Measurements from ENCODE around the gene TMEM117. TPM values are rescaled to one million over a fixed set of nuclear protein-coding genes. Genes with fewer than 3 reads are reported as not detected.
"Not testable (repeated sequence)": the region's sequence is repeated elsewhere in the genome, so short reads cannot be mapped to it uniquely, and the experiment has no call there.

Gene TMEM117
- total RNA-seq, 1 experiment from 2014 or later = 2.3 TPM

GRCh38 chr12:44223736-44224135, 387.9 kb downstream of the TMEM117 start:
- DNase-seq (ENCODE audit: low read depth) = no peak

DNA sequence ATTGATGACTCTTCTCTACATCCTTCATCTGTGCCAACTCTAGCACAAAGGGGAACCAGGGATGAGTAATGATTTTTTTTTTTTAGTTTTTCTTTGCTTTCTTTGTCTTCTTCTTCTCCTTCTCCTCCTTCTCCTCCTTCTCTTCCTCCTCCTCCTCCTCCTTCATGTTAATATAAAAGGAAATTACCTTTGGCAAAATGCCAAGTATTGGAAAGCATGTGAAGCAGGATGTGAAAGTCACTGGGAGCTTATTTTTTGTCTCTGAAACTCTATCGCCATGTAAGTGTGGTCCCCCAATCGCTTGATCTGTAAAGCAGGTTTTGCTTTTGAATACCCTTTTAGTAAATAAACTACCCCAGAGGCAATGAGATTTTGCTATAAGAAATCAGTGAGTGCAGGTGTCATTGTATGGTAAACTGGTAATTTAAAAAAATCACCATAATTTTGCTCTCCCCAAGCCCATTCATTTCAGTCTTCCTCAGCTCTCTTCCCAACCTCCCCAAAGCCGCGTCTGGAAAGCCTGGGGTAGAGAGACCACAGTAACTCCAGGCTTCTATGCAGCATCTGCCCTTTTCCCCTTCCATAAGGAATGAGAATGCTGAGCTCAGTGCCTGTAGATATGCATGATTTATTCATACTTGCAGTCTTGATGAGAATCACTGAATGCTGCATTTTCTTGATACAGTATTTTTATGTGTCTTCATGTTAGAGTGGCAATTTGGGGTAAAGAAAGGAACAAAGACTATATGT, 388.7 kb downstream of the TMEM117 start:
- DNase-seq (ENCODE audit: low read depth) = no peak

GRCh38 chr12:44225149-44225510, 389.2 kb downstream of the TMEM117 start:
- no peak for DNase-seq (ENCODE audit: low read depth)

DNA sequence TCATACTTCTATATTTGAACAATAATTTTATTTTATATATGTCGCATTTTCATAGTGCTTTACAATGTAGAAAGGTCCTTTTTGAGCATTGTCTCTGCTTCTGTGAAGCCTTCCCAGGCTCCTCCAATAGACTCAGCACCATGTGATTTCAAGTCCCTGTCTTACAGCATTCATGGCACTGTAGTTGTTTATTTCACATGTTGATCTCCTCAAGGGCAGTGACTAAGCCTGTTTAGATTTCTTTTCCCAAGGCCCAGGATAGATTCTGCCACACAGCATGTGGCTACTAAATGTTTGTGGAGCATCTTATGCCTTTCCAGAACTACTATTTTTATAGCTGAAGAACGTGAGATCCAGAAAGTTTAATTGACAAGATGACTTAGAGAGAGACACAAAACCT, 391.7 kb downstream of the TMEM117 start:
- DNase-seq (ENCODE audit: low read depth) = no peak

- no peak for DNase-seq (ENCODE audit: low read depth)
These were observed 394.0 kb downstream of the TMEM117 start for GRCh38 chr12:44229846-44230245.

DNA sequence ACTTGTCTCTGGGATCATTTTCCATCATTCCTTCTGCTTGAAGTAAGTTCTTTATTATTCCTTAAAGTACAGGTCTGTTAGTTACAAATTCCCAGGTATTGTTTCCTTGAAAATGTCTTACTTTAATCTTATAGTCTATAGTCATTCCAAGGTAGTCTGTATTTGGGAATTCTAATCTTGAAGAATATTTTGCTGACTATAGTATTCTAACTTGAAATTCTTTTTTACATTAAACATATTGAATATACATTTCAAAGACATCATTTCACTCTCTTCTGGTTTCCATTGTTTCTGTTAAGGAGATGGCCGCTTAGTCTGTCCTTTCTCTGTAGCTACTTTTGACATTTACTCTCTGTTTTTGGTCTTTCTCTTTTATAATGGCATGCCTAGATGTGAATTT, 399.8 kb downstream of the TMEM117 start:
- DNase-seq (ENCODE audit: low read depth) = no peak

GRCh38 chr12:44240186-44240585, 404.3 kb downstream of the TMEM117 start:
- DNase-seq (ENCODE audit: low read depth) = no peak

GRCh38 chr12:44245932-44246331, 410.1 kb downstream of the TMEM117 start:
- DNase-seq (ENCODE audit: low read depth) = no peak

GRCh38 chr12:44246482-44247105, 410.7 kb downstream of the TMEM117 start:
- DNase-seq (ENCODE audit: low read depth) = no peak

- DNase-seq (ENCODE audit: low read depth) = no peak
These were observed 411.7 kb downstream of the TMEM117 start for GRCh38 chr12:44247588-44247987.

DNA sequence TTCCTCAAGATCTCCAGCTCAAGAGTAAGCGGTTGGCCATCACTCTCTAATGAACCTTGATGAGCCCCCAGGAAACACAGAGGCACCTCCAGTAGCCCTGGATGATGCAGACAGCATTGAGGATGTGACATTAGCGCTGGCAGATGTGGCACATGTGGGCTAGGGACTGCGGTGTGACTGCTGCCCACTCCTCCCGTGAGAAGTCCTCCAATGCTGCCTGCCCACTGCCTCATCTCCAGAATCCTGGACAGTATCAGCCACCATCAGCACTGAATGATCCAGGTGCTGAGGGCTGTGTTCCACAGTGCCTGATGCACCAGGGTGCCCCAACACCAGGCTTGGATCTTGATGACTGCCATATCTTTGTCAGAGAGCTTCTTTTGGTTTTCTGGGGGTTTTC, 412.6 kb downstream of the TMEM117 start:
- no peak for DNase-seq (ENCODE audit: low read depth)

- DNase-seq (ENCODE audit: low read depth) = not testable (repeated sequence)
These were observed 414.6 kb downstream of the TMEM117 start for GRCh38 chr12:44250440-44250839.

GRCh38 chr12:44253338-44253856, 417.5 kb downstream of the TMEM117 start:
- no peak for DNase-seq (ENCODE audit: low read depth)

DNA sequence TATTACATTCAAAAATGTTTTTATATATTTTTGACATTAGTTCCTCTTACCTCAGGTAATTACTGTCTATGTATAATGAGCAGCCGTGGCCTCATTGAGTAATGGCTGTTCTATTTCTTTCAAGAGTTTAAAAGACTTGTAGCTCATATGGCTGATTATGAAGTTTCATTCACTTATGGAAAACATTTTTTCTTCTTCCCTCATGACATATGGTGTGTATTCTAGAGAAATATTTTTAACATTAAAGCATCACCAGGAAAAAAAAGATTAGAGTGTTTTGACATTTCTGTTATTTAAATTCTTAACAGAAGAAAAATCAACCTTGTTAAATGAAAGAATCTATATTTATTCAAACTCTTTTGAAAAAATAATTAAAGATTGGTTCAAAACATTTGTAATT, 422.4 kb downstream of the TMEM117 start:
- DNase-seq (ENCODE audit: low read depth) = no peak

- no peak for DNase-seq (ENCODE audit: low read depth)
These were observed 424.0 kb downstream of the TMEM117 start for GRCh38 chr12:44259890-44260289.

DNA sequence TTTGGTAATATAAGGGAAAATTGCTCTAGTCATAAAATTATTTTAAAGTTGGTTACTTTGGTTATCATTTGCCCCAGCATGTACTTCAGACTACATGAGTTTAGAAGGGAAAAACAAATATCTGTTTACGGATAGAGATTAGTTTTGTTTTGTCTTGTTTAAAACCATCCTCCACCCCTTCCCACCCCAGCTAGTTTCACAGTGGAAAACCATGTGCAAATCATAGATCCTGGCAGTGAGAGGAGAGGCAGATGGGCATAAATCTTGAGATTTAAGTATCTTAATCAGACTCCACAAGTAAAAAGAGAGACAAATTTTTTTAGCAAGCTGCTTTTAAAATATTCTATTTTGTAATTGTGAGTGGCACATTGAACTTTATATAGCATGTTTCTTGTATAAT, 424.7 kb downstream of the TMEM117 start:
- no peak for DNase-seq (ENCODE audit: low read depth)

- DNase-seq (ENCODE audit: low read depth) = no peak
These were observed 449.6 kb downstream of the TMEM117 start for GRCh38 chr12:44285321-44285960.

- DNase-seq (ENCODE audit: low read depth) = peak; percentile 11
These were observed 450.5 kb downstream of the TMEM117 start for GRCh38 chr12:44286336-44286735.

DNA sequence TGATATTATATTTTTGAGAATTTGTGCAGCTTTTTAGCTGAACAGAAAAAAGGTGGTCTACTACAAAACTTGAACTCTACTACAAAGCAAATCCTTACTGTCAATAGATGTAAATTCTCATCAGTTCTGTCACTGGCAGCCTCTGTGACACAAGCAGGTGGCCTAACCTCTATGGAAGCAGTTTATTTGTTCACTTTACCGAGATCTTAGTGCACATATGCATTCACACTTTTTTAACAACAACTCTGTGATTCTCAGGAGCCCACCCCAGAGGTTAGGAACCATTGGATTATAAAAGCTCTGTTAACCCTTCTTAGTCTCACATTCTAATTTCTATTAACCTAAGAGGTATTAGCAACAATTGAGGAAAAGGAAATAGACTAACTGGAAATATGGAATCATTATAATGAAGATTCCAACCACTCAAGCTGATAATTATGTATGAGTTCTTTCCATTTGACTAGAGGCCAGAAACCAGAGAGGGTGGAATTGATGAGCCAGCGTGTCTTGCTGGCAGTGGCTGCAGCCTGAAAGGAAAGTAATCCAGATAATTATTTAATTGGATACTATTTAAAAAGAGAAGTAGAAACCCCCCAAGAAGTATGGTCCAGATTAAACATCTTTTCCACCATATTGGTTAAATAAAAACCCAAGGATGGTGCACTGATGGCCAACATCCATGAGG, 451.1 kb downstream of the TMEM117 start:
- DNase-seq (ENCODE audit: low read depth) = no peak

DNA sequence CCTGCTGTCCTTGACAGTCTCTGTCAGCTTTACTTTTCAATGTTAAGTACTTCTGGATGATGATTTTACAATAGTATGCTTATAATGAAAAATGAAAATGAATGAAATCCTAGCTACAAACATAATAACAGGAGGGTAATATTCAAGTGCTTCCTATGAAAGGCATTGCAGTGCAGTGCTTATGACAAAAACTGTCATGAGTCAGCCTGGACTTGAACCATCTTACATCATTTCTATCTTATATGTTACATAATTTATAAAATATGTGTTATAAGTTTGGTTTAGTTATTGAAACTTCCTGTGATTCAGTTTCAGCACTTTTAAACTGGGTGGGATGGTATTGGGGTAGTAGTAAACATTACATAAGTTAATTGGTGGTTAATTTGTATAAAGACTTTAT, 451.7 kb downstream of the TMEM117 start:
- no peak for DNase-seq (ENCODE audit: low read depth)

DNA sequence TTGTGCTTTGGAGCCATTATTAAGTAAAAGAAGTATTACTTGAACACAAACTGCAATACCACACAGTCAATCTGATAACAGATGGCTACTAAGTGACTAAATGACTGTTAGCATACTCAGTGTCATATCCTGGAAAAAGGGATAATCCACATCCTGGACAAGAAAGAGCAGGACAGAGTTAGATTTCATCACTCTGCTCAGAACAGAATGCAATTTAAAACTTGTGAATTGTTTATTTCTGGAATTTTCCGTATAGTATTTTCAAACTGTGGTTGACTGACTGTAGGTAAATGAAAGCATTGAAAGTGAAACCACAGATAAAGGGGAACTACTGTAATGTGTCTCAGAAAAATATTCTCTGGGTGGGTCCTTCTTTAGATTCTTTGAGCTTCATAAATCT, 458.8 kb downstream of the TMEM117 start:
- no peak for DNase-seq (ENCODE audit: low read depth)

DNA sequence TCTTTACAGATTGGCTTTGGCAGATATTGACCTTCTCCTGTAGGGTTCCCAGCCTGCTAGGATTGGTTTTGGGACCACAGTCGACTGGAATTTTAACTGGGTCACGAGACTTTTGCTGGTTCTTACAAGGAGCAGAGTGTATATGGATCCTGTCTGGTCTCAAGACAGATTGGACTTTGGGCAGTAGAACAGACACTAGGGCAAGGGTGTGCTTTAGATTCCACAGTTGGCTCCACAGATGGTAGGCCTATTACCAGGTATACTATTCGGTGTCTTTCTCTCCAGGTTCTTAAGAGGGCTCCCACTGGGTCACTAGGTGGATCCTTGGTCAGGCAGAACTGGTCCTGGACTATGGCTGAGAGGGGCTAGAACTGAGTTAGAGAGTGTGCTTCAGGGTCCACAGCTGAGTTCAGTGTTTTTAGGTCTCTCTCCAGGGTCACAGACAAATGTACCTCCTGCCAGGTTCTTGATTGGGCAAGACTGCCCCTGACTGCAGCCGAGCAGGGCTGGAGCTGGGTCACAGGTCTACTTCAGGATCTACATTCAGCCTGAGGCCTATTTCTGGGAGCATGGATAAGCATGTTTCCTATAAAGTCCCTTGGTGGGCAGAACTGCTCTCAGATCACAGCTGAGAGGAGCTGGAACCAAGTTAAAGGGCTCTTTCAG, 460.2 kb downstream of the TMEM117 start:
- no peak for DNase-seq (ENCODE audit: low read depth)

Measured in Daoy (cell line).